SH-SY5Y (cell line): ENCODE results near the gene UBE2C.

Experiments used
- GATA2 ChIP-seq: IDR thresholded peaks from 2 replicates; pipeline ENCODE4 v1.6.1; 2011; ENCODE audit warnings: mild to moderate bottlenecking, low read depth, low read length
- GATA3 ChIP-seq: IDR thresholded peaks from 2 replicates; pipeline ENCODE4 v1.6.1; 2011; ENCODE audit warnings: low read depth, mild to moderate bottlenecking, low read length, moderate library complexity

DNA sequence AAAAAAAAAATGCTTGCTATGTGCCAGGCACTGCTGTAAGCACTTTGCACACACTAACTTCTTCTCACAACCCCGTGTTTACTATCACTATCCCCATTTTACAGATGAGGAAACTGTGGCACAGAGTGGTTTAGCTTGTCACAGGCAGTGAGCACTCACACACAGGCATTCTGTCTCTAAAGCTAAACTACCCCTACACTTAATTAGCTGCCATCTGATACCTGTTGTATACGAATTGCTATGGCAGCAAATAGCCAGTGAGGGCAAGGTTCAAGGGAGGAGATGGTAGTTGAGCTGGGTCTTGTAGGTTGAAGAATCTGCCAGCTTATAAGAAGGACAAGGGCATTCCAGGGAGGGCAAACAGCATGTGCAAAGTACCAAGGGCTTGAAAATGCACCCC, 9.5 kb downstream of the UBE2C start:
- TF ChIP-seq GATA3: no peak
- no peak for TF ChIP-seq GATA2
